Esophagus muscularis mucosa (tissue), 4 donors: ENCODE results near the gene TMEM161A. TPM values are rescaled to one million over a fixed set of nuclear protein-coding genes. Genes with fewer than 3 reads are reported as not detected.

Experiments
- DNase-seq: peaks from one replicate; pipeline ENCODE4 v3.0.0-alpha.2; 2017; ENCODE audit errors: extremely low spot score
- H3K27ac ChIP-seq, 4 donors: fragments of 200-600 bp; sonication (generic); replicated peaks in 1 of 4; 1 replicate in 3 of 4; 2 replicates in 1 of 4; pipeline ENCODE4 v1.5.1; 2016 to 2019; ENCODE audit warnings: mild to moderate bottlenecking in 1 of 4
- H3K27me3 ChIP-seq, 4 donors: fragments of 200-600 bp; sonication (generic); one replicate each; pipeline versions ENCODE4 v1.5.1 to v1.6.0; 2016 to 2019
- H3K36me3 ChIP-seq, 4 donors: fragments of 200-600 bp; sonication (generic); one replicate each; pipeline ENCODE4 v1.5.1; 2016 to 2019
- H3K4me1 ChIP-seq, 4 donors: fragments of 200-600 bp; sonication (generic); one replicate each; pipeline ENCODE4 v1.5.1; 2016 to 2019
- H3K4me3 ChIP-seq, 4 donors: fragments of 200-600 bp; sonication (generic); 1 replicate in 2 of 4; 2 replicates in 2 of 4; pipeline ENCODE4 v1.5.1; 2016 to 2019; ENCODE audit warnings: mild to moderate bottlenecking in 4 of 4, moderate library complexity in 1 of 4
- H3K9me3 ChIP-seq, 4 donors: fragments of 200-600 bp; sonication (generic); 1 replicate in 3 of 4; 2 replicates in 1 of 4; pipeline ENCODE4 v1.5.1; 2016 to 2019
- CTCF ChIP-seq, 3 experiments: fragments of 200-600 bp in 2 of 3; fragments of 450-650 bp in 1 of 3; sonication (generic) in 2 of 3; IDR thresholded peaks; one replicate each; pipeline ENCODE4 v1.5.1; 2017 to 2019; ENCODE audit warnings: antibody characterized with exemption in 3 of 3, mild to moderate bottlenecking in 2 of 3, moderate library complexity in 1 of 3
- EP300 ChIP-seq: sonication (generic); formaldehyde crosslinking; IDR thresholded peaks from one replicate; pipeline ENCODE4 v1.6.1; 2017; ENCODE audit warnings: antibody characterized with exemption
- POLR2A ChIP-seq: fragments of 450-650 bp; IDR thresholded peaks from one replicate; pipeline ENCODE4 v1.6.1; 2017; ENCODE audit warnings: antibody characterized with exemption, moderate library complexity, mild to moderate bottlenecking, low read depth
- POLR2AphosphoS5 ChIP-seq, 2 donors: sonication (generic); formaldehyde crosslinking; IDR thresholded peaks; one replicate each; pipeline ENCODE4 v1.6.1; 2017; ENCODE audit warnings: antibody characterized with exemption in 2 of 2
- WGBS: methylation state at CpG from one replicate; pipeline ENCODE4 v1.1.5; 2018; 5-methylcytosine and 5-hydroxymethylcytosine counted together
- intact Hi-C: fragments of 100-400 bp; cut with DNase I; formaldehyde crosslinking; loops from one replicate; pipeline ENCODE4 v1.15.1; 2023
- total RNA-seq, 4 donors: library from RNA; depleted of rRNA; stranded (reverse); fragments of >200 nt; gene quantifications; one replicate each; pipeline versions ENCODE4 v1.1.0 to v1.2.1, GENCODE V29; 2016

TMEM161A gene
- total RNA-seq, 4 donors from 2014 or later: 12.0 to 26.8 (median 16.9) TPM

GRCh38 chr19:19170873-19171672 is 32.8 kb upstream of the TMEM161A start:
- no peak overlapping the region for H3K4me3 ChIP-seq
- no peak for DNase-seq
- intact Hi-C loops: no loop called here
- H3K27ac ChIP-seq: no peak overlapping the region
- no peak for TF ChIP-seq POLR2A
- TF ChIP-seq POLR2AphosphoS5 (IDR thresholded peaks at IDR 0.05): no peak
- no peak for TF ChIP-seq CTCF (IDR thresholded peaks at IDR 0.05)
- TF ChIP-seq EP300: no peak
- no peaks in the 10 kb centered on the region for H3K9me3 ChIP-seq
- WGBS: 79% methylated on average over 6 of the region's 6 CpGs
- H3K36me3 ChIP-seq: peaks cover 0 to 8% (median under 1%) of the 10 kb centered on the region in 4 donors
- peaks cover 0 to 15% (median 5%) of the 10 kb centered on the region in 4 donors for H3K27me3 ChIP-seq
- H3K4me1 ChIP-seq: peaks cover 9 to 21% (median 15%) of the 10 kb centered on the region in 4 donors

GRCh38 chr19:19170053-19170872 is 32.0 kb upstream of the TMEM161A start, which contains the start of gene MEF2B:
Gene MEF2B (minus strand): TSS chr19:19170263. CDS start chr19:19150735, 19,528 bp downstream.
- WGBS: 24% methylated on average over 30 of the region's 56 CpGs
- DNase-seq: no peak
- Histone ChIP-seq H3K9me3 (no peaks in the 10 kb centered on the region), H3K27me3 (peaks cover 0 to 15% (median 5%) of the 10 kb centered on the region in 4 donors), H3K36me3 (no peaks in the 10 kb centered on the region), H3K27ac (no peak within 1 kb of the TSS), H3K4me1 (peaks cover 9 to 21% (median 15%) of the 10 kb centered on the region in 4 donors), H3K4me3 (peak within 1 kb of the TSS; percentile 22 to 48 (median 35))
- intact Hi-C loops: no loop called here
- no peak for TF ChIP-seq EP300
- TF ChIP-seq POLR2AphosphoS5 (IDR thresholded peaks at IDR 0.05): no peak
- no peak for TF ChIP-seq CTCF (IDR thresholded peaks at IDR 0.05)
- TF ChIP-seq POLR2A: no peak

GRCh38 chr19:19169236-19170052 is 31.2 kb upstream of the TMEM161A start:
- peak overlapping the region; percentile 22 to 48 (median 35) for H3K4me3 ChIP-seq
- intact Hi-C loops: no loop called here
- DNase-seq: no peak

More at GRCh38 chr19:19169236-19170052, 31.2 kb upstream of the TMEM161A start:
- Histone ChIP-seq H3K9me3 (no peaks in the 10 kb centered on the region), H3K36me3 (no peaks in the 10 kb centered on the region), H3K4me1 (peaks cover 9 to 15% (median 12%) of the 10 kb centered on the region in 4 donors), H3K27ac (no peak overlapping the region), H3K27me3 (peaks cover 0 to 15% (median 5%) of the 10 kb centered on the region in 4 donors)
- WGBS: 79% methylated on average over 9 of the region's 9 CpGs
- TF ChIP-seq CTCF (IDR thresholded peaks at IDR 0.05) (no peak), EP300 (no peak), POLR2A (no peak), POLR2AphosphoS5 (IDR thresholded peaks at IDR 0.05) (no peak)
